ENCODE results near the gene COL6A3.

GRCh38 chr2:237459741-237460174, 45.8 kb upstream of the COL6A3 start:
- TF ChIP-seq CTCF (tag by site-specific recombination; IDR thresholded peaks at IDR 0.05) (no peak), ZNF623 (tag by site-specific recombination; IDR thresholded peaks at IDR 0.05) (no peak), ZBTB8A (tag by site-specific recombination; IDR thresholded peaks at IDR 0.05) (no peak), ZEB2 (tag by site-specific recombination; IDR thresholded peaks at IDR 0.05) (no peak), YY1 (tag by site-specific recombination; IDR thresholded peaks at IDR 0.05) (no peak), ZNF292 (tag by site-specific recombination; IDR thresholded peaks at IDR 0.05; ENCODE audit: borderline replicate concordance, low read depth) (no peak), ZNF274 (IDR thresholded peaks at IDR 0.05; ENCODE audit: low read length) (no peak), ZNF274 (tag by site-specific recombination; IDR thresholded peaks at IDR 0.05; ENCODE audit: borderline replicate concordance) (no peak), ZNF639 (tag by site-specific recombination; IDR thresholded peaks at IDR 0.05) (no peak), KLF17 (tag by site-specific recombination; IDR thresholded peaks at IDR 0.05) (no peak), EGR2 (tag by site-specific recombination; IDR thresholded peaks at IDR 0.05; ENCODE audit: low read depth) (no peak), ZNF140 (tag by site-specific recombination; IDR thresholded peaks at IDR 0.05) (no peak)
- TF ChIP-seq, protein P1, sequence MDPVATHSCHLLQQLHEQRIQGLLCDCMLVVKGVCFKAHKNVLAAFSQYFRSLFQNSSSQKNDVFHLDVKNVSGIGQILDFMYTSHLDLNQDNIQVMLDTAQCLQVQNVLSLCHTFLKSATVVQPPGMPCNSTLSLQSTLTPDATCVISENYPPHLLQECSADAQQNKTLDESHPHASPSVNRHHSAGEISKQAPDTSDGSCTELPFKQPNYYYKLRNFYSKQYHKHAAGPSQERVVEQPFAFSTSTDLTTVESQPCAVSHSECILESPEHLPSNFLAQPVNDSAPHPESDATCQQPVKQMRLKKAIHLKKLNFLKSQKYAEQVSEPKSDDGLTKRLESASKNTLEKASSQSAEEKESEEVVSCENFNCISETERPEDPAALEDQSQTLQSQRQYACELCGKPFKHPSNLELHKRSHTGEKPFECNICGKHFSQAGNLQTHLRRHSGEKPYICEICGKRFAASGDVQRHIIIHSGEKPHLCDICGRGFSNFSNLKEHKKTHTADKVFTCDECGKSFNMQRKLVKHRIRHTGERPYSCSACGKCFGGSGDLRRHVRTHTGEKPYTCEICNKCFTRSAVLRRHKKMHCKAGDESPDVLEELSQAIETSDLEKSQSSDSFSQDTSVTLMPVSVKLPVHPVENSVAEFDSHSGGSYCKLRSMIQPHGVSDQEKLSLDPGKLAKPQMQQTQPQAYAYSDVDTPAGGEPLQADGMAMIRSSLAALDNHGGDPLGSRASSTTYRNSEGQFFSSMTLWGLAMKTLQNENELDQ (tag by site-specific recombination; IDR thresholded peaks at IDR 0.05; ENCODE audit: low read depth): no peak
